Measurements from ENCODE around the gene ELFN2. TPM values are rescaled to one million over a fixed set of nuclear protein-coding genes. Genes with fewer than 3 reads are reported as not detected.

Gene ELFN2
- polyA plus RNA-seq, 1 donor from 2014 or later = not detected

DNA sequence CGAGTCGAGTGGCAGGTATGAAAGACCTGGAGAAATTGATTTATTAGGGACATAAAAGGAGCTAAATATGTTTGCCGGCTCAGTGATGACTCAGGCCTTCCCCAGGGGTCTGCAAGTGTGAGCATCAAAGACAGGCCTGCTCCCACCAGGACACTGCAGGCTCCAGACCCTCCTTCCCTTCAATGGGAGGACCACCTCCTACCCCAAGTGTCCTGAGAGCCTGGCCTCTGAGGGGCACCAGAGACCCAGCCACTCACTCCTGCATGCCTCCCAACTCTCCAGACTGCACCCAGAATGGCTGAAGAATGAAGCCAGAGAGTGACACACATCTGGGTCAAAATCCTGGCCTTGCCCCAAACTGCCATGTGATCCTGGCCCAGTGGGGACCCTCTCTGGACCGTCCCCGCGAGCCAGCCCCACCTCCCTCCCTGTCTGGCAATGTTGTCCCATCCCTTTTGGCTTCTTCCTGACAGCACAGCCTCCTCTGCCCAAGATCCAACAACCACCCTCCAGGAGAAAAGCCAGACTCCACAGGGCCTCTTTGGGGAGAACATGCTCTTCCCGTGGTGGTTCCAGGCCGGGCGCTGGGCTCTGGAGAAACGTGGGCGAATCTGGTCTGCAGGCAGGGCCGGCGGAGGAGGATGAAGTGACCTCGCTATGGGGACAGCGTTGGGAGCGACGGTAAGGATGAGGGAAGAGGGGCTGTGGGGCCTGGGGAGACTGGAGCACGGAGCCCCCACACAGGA lies 108.7 kb downstream of the ELFN2 start:
- peak overlapping the region in 1 of 3 donors; percentile 63 for H3K27ac Mint-ChIP-seq
- H3K9me3 Mint-ChIP-seq = no peaks in the 10 kb centered on the region
- H3K27me3 Mint-ChIP-seq = peaks cover 9% of the 10 kb centered on the region
- no peaks in the 10 kb centered on the region for H3K36me3 Mint-ChIP-seq
- H3K4me1 Mint-ChIP-seq = peaks cover 11 to 13% (median 12%) of the 10 kb centered on the region in 3 donors
- H3K4me3 Mint-ChIP-seq = no peak overlapping the region

Other genes starting within 250 kb of the ELFN2 start
- 1.0 TPM for gene C1QTNF6, start 239.2 kb downstream of the ELFN2 start, polyA plus RNA-seq
- gene SSTR3, start 215.0 kb downstream of the ELFN2 start, polyA plus RNA-seq = 0.95 TPM
- gene RAC2, start 183.2 kb downstream of the ELFN2 start, polyA plus RNA-seq = 1,067 TPM
- gene CYTH4, start 145.0 kb downstream of the ELFN2 start, polyA plus RNA-seq = 70.8 TPM
- gene MFNG, start 58.9 kb upstream of the ELFN2 start, polyA plus RNA-seq = 212 TPM
- not detected for gene CARD10, start 91.9 kb upstream of the ELFN2 start, polyA plus RNA-seq
- 0.19 TPM for gene CDC42EP1, start 133.0 kb upstream of the ELFN2 start, polyA plus RNA-seq
- 0.63 TPM for gene LGALS2, start 152.6 kb upstream of the ELFN2 start, polyA plus RNA-seq
- gene GGA1, start 181.4 kb upstream of the ELFN2 start, polyA plus RNA-seq = 31.3 TPM
- 14.7 TPM for gene SH3BP1, start 212.2 kb upstream of the ELFN2 start, polyA plus RNA-seq
- 2.4 TPM for gene PDXP, start 231.2 kb upstream of the ELFN2 start, polyA plus RNA-seq
- 314 TPM for gene LGALS1, start 248.2 kb upstream of the ELFN2 start, polyA plus RNA-seq

All from IgD-negative memory B cell (primary cell).